CD8-positive, alpha-beta memory T cell (primary cell): ENCODE results near the gene PTGR3. TPM values are rescaled to one million over a fixed set of nuclear protein-coding genes. Genes with fewer than 3 reads are reported as not detected.

ENCODE experiments used
- CTCF ChIA-PET: fragments of 350-600 bp; sonication (Branson Sonifier 250); formaldehyde crosslinking; loops from one replicate; lab custom pipeline; 2021; ENCODE audit warnings: antibody characterized with exemption; lab: Charles Lee
- POLR2A ChIA-PET: fragments of 350-600 bp; sonication (Branson Sonifier 250); formaldehyde crosslinking; loops from one replicate; lab custom pipeline; 2021; ENCODE audit warnings: antibody characterized with exemption; lab: Charles Lee
- DNase-seq, 5 donors: peaks; one replicate each; pipeline versions ENCODE4 v3.0.0 to v3.0.0-alpha.2; 2020 to 2022; ENCODE audit warnings: mixed read lengths in 1 of 5
- H3K27ac ChIP-seq: one replicate; pipeline ENCODE4 v1.7.0; 2013; ENCODE audit warnings: low read depth, mild to moderate bottlenecking, low read length, moderate library complexity
- H3K27me3 ChIP-seq: 2 replicates; pipeline ENCODE4 v1.7.0; 2013; ENCODE audit warnings: low read length, mild to moderate bottlenecking; ENCODE audit not compliant: insufficient read depth, poor library complexity, severe bottlenecking
- H3K36me3 ChIP-seq: 2 replicates; pipeline ENCODE4 v1.7.0; 2013; ENCODE audit warnings: mild to moderate bottlenecking, low read length, moderate library complexity; ENCODE audit not compliant: insufficient read depth
- H3K4me1 ChIP-seq: 2 replicates; pipeline ENCODE4 v1.7.0; 2013; ENCODE audit warnings: mild to moderate bottlenecking, low read length, moderate library complexity; ENCODE audit not compliant: insufficient read depth
- H3K4me3 ChIP-seq: 2 replicates; pipeline ENCODE4 v1.7.0; 2013; ENCODE audit warnings: mild to moderate bottlenecking, low read length
- H3K9me3 ChIP-seq: 2 replicates; pipeline ENCODE4 v1.7.0; 2013; ENCODE audit warnings: mild to moderate bottlenecking, low read length
- H3K27ac Mint-ChIP-seq, 8 donors: one replicate each; pipeline ENCODE4 v1.8.0; 2020 to 2021; ENCODE audit warnings: mixed read lengths in 8 of 8, mild to moderate bottlenecking in 6 of 8, inconsistent platforms in 3 of 8, moderate library complexity in 3 of 8
- H3K27me3 Mint-ChIP-seq, 2 donors: one replicate each; pipeline ENCODE4 v1.8.0; 2020 to 2021; ENCODE audit warnings: mixed read lengths in 2 of 2, mild to moderate bottlenecking in 1 of 2, moderate library complexity in 1 of 2
- H3K36me3 Mint-ChIP-seq, 3 donors: one replicate each; pipeline ENCODE4 v1.8.0; 2020 to 2021; ENCODE audit warnings: mixed read lengths in 3 of 3, inconsistent platforms in 1 of 3, mild to moderate bottlenecking in 1 of 3
- H3K4me1 Mint-ChIP-seq, 3 donors: one replicate each; pipeline ENCODE4 v1.8.0; 2020 to 2021; ENCODE audit warnings: mixed read lengths in 3 of 3, inconsistent platforms in 1 of 3, mild to moderate bottlenecking in 1 of 3
- H3K4me3 Mint-ChIP-seq, 7 donors: one replicate each; pipeline ENCODE4 v1.8.0; 2020 to 2021; ENCODE audit warnings: mixed read lengths in 7 of 7, mild to moderate bottlenecking in 6 of 7, moderate library complexity in 4 of 7, inconsistent platforms in 2 of 7
- H3K9me3 Mint-ChIP-seq, 5 donors: one replicate each; pipeline ENCODE4 v1.8.0; 2020 to 2022; ENCODE audit warnings: mixed read lengths in 5 of 5, mild to moderate bottlenecking in 3 of 5, moderate library complexity in 2 of 5, inconsistent platforms in 1 of 5
- polyA plus RNA-seq: library from polyadenylated mRNA; unstranded; fragments of 300-500 nt; fragmentation: Illumina TruSeq; gene quantifications from one replicate; pipeline ENCODE4 v1.2.3, GENCODE V29; 2021
- total RNA-seq, 2 experiments: library from RNA; stranded (reverse); gene quantifications; one replicate each; pipeline ENCODE4 v1.2.3, GENCODE V29; 2021

Gene PTGR3
- total and polyA plus RNA-seq, 3 experiments from 2014 or later = 20.3 to 26.3 (median 25.8) TPM

- peaks cover 35% of the 10 kb centered on the region for H3K4me1 ChIP-seq
- peaks cover 69 to 92% (median 83%) of the 10 kb centered on the region in 3 donors for H3K4me1 Mint-ChIP-seq
- H3K36me3 Mint-ChIP-seq = peaks cover 0 to 15% (median 4%) of the 10 kb centered on the region in 3 donors
- no peak overlapping the region for H3K27ac ChIP-seq
- H3K4me3 ChIP-seq = no peak overlapping the region
- DNase-seq = no peak
- no peak overlapping the region for H3K4me3 Mint-ChIP-seq
- ChIA-PET CTCF (no interaction called here), POLR2A (no interaction called here)
- no peaks in the 10 kb centered on the region for H3K9me3 ChIP-seq
- no peaks in the 10 kb centered on the region for H3K27me3 Mint-ChIP-seq
- no peaks in the 10 kb centered on the region for H3K36me3 ChIP-seq
- H3K27me3 ChIP-seq = no peaks in the 10 kb centered on the region
- H3K27ac Mint-ChIP-seq = peak overlapping the region in 6 of 8 donors; percentile 17 to 76 (median 53)
- H3K9me3 Mint-ChIP-seq = no peaks in the 10 kb centered on the region
Measured at GRCh38 chr18:75226286-75226955, 17.5 kb upstream of the PTGR3 start.

- H3K4me3 Mint-ChIP-seq = no peak overlapping the region
- H3K36me3 Mint-ChIP-seq = peaks cover 0 to 4% (median 2%) of the 10 kb centered on the region in 3 donors
- Histone ChIP-seq H3K4me3 (no peak overlapping the region), H3K4me1 (peaks cover 25% of the 10 kb centered on the region), H3K27ac (no peak overlapping the region), H3K9me3 (no peaks in the 10 kb centered on the region), H3K36me3 (no peaks in the 10 kb centered on the region), H3K27me3 (no peaks in the 10 kb centered on the region)
- DNase-seq = no peak
- H3K4me1 Mint-ChIP-seq = peaks cover 73 to 93% (median 89%) of the 10 kb centered on the region in 3 donors
- ChIA-PET POLR2A (no interaction called here), CTCF (interaction anchor here (0.7 to 1.0 kb wide), 3 partner anchors 8 to 48 kb away, joined by 3 to 4 read pairs (median 3); no protein-coding TSS in a partner anchor)
- H3K27ac Mint-ChIP-seq = peak overlapping the region in 3 of 8 donors; percentile 51 to 74 (median 63)
- H3K27me3 Mint-ChIP-seq = no peaks in the 10 kb centered on the region
- H3K9me3 Mint-ChIP-seq = no peaks in the 10 kb centered on the region
Measured at GRCh38 chr18:75223687-75224347, 14.9 kb upstream of the PTGR3 start.

GRCh38 chr18:75222407-75222806 lies 13.5 kb upstream of the PTGR3 start:
- H3K4me1 Mint-ChIP-seq = peaks cover 68 to 93% (median 90%) of the 10 kb centered on the region in 3 donors
- Histone ChIP-seq H3K9me3 (no peaks in the 10 kb centered on the region), H3K27me3 (no peaks in the 10 kb centered on the region), H3K36me3 (no peaks in the 10 kb centered on the region), H3K4me3 (no peak overlapping the region), H3K27ac (no peak overlapping the region), H3K4me1 (peaks cover 26% of the 10 kb centered on the region)
- CTCF ChIA-PET = no interaction called here
- no peak for DNase-seq
- H3K27me3 Mint-ChIP-seq = no peaks in the 10 kb centered on the region
- POLR2A ChIA-PET = no interaction called here
- H3K27ac Mint-ChIP-seq = peak overlapping the region in 6 of 8 donors; percentile 48 to 77 (median 64)
- peaks cover 0 to 4% (median 2%) of the 10 kb centered on the region in 3 donors for H3K36me3 Mint-ChIP-seq
- H3K9me3 Mint-ChIP-seq = no peaks in the 10 kb centered on the region
- H3K4me3 Mint-ChIP-seq = peak overlapping the region in 3 of 7 donors; percentile 10 to 36 (median 15)

- H3K36me3 Mint-ChIP-seq = peaks cover 0 to 4% (median 0%) of the 10 kb centered on the region in 3 donors
- no peak for DNase-seq
- Histone ChIP-seq H3K27me3 (no peaks in the 10 kb centered on the region), H3K4me3 (no peak overlapping the region), H3K36me3 (no peaks in the 10 kb centered on the region), H3K27ac (no peak overlapping the region), H3K4me1 (peaks cover 29% of the 10 kb centered on the region), H3K9me3 (no peaks in the 10 kb centered on the region)
- H3K4me1 Mint-ChIP-seq = peaks cover 67 to 93% (median 90%) of the 10 kb centered on the region in 3 donors
- H3K27me3 Mint-ChIP-seq = no peaks in the 10 kb centered on the region
- ChIA-PET CTCF (interaction anchor here (1.0 kb wide), 1 partner anchor 23 kb away, joined by 3 read pairs; no protein-coding TSS in a partner anchor), POLR2A (no interaction called here)
- no peaks in the 10 kb centered on the region for H3K9me3 Mint-ChIP-seq
- H3K4me3 Mint-ChIP-seq = peak overlapping the region in 6 of 7 donors; percentile 5 to 66 (median 52)
- H3K27ac Mint-ChIP-seq = peak overlapping the region in 7 of 8 donors; percentile 8 to 77 (median 59)
Measured at GRCh38 chr18:75221897-75222296, 13.0 kb upstream of the PTGR3 start.

- H3K4me3 Mint-ChIP-seq = no peak overlapping the region
- POLR2A ChIA-PET = interaction anchor here (0.6 kb wide), 1 partner anchor 13 kb away, joined by 3 read pairs; the partner anchor contains the start of gene PTGR3
Measured at GRCh38 chr18:75221397-75221796, 12.5 kb upstream of the PTGR3 start.

GRCh38 chr18:75220551-75221355 lies 11.8 kb upstream of the PTGR3 start:
- Mint-ChIP-seq H3K4me3 (no peak overlapping the region), H3K9me3 (no peaks in the 10 kb centered on the region), H3K4me1 (peaks cover 67 to 93% (median 90%) of the 10 kb centered on the region in 3 donors), H3K27me3 (no peaks in the 10 kb centered on the region), H3K36me3 (peaks cover 0 to 4% (median 0%) of the 10 kb centered on the region in 3 donors), H3K27ac (peak overlapping the region in 6 of 8 donors; percentile 29 to 92 (median 68))
- H3K9me3 ChIP-seq = no peaks in the 10 kb centered on the region
- H3K4me3 ChIP-seq = no peak overlapping the region
- H3K36me3 ChIP-seq = no peaks in the 10 kb centered on the region
- peaks cover 31% of the 10 kb centered on the region for H3K4me1 ChIP-seq
- ChIA-PET CTCF (interaction anchor here (1.0 kb wide), 1 partner anchor 24 kb away, joined by 3 read pairs; no protein-coding TSS in a partner anchor), POLR2A (interaction anchor here (0.6 kb wide), 1 partner anchor 12 kb away, joined by 3 read pairs; the partner anchor contains the start of gene PTGR3)
- H3K27ac ChIP-seq = no peak overlapping the region
- no peak for DNase-seq
- H3K27me3 ChIP-seq = no peaks in the 10 kb centered on the region

More at GRCh38 chr18:75221397-75221796, 12.5 kb upstream of the PTGR3 start:
- no peaks in the 10 kb centered on the region for H3K27me3 ChIP-seq
- H3K4me1 Mint-ChIP-seq = peaks cover 69 to 93% (median 90%) of the 10 kb centered on the region in 3 donors
- H3K4me1 ChIP-seq = peaks cover 29% of the 10 kb centered on the region
- no peak for DNase-seq
- H3K27me3 Mint-ChIP-seq = no peaks in the 10 kb centered on the region
- peaks cover 0 to 4% (median 0%) of the 10 kb centered on the region in 3 donors for H3K36me3 Mint-ChIP-seq
- H3K4me3 ChIP-seq = no peak overlapping the region
- CTCF ChIA-PET = interaction anchor here (1.0 kb wide), 1 partner anchor 23 kb away, joined by 3 read pairs; no protein-coding TSS in a partner anchor
- no peaks in the 10 kb centered on the region for H3K9me3 ChIP-seq
- H3K36me3 ChIP-seq = no peaks in the 10 kb centered on the region
- H3K9me3 Mint-ChIP-seq = no peaks in the 10 kb centered on the region
- H3K27ac ChIP-seq = no peak overlapping the region
- peak overlapping the region in 4 of 8 donors; percentile 14 to 64 (median 46) for H3K27ac Mint-ChIP-seq

GRCh38 chr18:75219745-75220375 lies 10.9 kb upstream of the PTGR3 start:
- Mint-ChIP-seq H3K27ac (peak overlapping the region in 7 of 8 donors; percentile 20 to 88 (median 61)), H3K36me3 (peaks cover 0 to 5% (median 0%) of the 10 kb centered on the region in 3 donors), H3K27me3 (no peaks in the 10 kb centered on the region), H3K4me3 (peak overlapping the region in 1 of 7 donors; percentile 28), H3K9me3 (no peaks in the 10 kb centered on the region), H3K4me1 (peaks cover 74 to 99% (median 96%) of the 10 kb centered on the region in 3 donors)
- CTCF ChIA-PET = no interaction called here
- Histone ChIP-seq H3K27ac (no peak overlapping the region), H3K4me1 (peaks cover 40% of the 10 kb centered on the region), H3K4me3 (no peak overlapping the region), H3K9me3 (no peaks in the 10 kb centered on the region), H3K36me3 (no peaks in the 10 kb centered on the region), H3K27me3 (no peaks in the 10 kb centered on the region)
- DNase-seq = no peak
- POLR2A ChIA-PET = no interaction called here
